ENCODE data around the gene MUS81.
"Not testable (repeated sequence)": the region's sequence is repeated elsewhere in the genome, so short reads cannot be mapped to it uniquely, and the experiment has no call there.

The MUS81 gene

GRCh38 chr11:65873318-65874156, 13.3 kb downstream of the MUS81 start:
- DNase-seq, result peak; percentile 94

DNA sequence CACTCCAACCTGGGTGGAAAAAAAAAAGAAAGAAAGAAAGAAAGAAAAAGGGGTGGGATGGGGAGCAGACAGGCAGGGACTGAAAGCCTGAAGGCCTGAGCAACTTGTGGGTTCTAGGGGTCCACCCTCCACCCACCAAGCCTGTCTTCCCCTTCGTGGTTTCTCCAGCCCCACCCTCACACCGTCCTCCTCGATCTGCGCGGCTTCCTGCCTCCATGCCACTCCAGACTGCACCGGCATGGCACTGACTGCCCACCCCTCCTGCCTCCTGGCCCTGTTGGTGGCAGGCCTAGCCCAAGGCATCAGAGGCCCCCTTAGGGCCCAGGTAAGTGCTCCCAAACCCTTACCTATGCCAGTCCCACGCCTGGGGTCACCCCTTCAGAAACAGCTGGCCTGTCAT, 19.4 kb downstream of the MUS81 start, which contains the start of gene CTSW:
CTSW (plus strand) TSS at position 221 of the 400 bp plus-strand sequence; CDS start at position 239, 18 bp downstream.
- DNase-seq, result peak; percentile 64

GRCh38 chr11:65880027-65880426, 19.8 kb downstream of the MUS81 start:
- DNase-seq, result no peak

DNA sequence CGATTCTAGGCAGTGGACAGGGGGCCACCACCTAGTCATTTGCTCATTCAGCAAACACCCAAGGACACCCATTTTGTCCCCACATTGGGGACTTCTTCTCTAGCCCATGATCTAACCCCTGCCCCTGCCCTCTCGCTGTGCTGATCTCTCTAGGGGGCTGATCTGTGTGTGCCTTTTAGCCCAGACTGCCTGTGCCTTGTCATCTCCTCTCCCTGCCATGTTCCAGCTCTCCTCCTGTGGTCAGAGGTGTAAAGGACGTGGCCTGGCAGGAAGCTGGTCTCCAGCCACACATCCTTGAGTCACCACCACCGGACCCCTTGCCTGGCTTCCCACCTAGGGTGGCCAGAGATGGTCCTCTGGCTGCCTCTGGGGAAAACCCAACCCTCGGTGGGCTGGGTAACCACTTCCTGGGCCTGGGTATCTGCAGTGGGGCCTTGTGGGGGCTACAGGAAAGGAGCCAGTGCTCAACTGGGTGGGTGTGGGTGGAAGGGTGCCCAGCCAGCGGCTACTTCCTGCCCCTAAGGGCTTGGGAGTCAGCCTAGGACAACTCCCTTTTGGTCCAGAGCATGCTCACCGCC, 20.7 kb downstream of the MUS81 start:
- no peak for DNase-seq

DNA sequence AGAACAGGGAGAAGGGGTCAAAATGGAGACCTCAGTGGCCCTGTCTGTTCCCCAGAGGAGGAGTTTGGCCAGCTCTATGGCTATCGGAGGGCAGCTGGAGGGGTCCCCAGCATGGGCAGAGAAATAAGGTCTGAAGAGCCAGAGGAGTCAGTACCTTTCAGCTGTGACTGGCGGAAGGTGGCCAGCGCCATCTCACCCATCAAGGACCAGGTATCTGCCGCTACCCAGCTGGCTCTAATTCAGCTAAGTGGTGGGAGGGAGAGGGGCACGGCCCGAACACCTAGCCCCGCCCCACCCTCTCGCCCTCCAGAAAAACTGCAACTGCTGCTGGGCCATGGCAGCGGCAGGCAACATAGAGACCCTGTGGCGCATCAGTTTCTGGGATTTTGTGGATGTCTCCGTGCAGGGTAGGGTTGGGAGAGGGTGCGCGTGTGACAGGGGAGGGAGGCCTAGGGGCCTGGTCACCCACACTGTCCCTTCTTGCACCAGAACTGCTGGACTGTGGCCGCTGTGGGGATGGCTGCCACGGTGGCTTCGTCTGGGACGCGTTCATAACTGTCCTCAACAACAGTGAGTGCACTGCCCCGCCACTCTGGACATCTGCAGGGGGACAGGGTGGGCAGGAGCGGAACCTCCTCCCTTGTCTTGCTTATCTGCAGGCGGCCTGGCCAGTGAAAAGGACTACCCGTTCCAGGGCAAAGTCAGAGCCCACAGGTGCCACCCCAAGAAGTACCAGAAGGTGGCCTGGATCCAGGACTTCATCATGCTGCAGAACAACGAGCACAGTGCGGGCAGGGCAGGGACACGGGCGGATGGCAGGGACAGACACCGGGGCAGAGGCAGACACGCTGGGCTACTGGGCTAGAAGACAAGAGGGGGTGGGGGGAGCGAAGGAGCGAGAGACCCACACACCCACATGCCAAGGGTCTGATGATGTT, 22.2 kb downstream of the MUS81 start:
- DNase-seq, result no peak

GRCh38 chr11:65883058-65883761, 23.0 kb downstream of the MUS81 start:
- DNase-seq, result no peak

DNA sequence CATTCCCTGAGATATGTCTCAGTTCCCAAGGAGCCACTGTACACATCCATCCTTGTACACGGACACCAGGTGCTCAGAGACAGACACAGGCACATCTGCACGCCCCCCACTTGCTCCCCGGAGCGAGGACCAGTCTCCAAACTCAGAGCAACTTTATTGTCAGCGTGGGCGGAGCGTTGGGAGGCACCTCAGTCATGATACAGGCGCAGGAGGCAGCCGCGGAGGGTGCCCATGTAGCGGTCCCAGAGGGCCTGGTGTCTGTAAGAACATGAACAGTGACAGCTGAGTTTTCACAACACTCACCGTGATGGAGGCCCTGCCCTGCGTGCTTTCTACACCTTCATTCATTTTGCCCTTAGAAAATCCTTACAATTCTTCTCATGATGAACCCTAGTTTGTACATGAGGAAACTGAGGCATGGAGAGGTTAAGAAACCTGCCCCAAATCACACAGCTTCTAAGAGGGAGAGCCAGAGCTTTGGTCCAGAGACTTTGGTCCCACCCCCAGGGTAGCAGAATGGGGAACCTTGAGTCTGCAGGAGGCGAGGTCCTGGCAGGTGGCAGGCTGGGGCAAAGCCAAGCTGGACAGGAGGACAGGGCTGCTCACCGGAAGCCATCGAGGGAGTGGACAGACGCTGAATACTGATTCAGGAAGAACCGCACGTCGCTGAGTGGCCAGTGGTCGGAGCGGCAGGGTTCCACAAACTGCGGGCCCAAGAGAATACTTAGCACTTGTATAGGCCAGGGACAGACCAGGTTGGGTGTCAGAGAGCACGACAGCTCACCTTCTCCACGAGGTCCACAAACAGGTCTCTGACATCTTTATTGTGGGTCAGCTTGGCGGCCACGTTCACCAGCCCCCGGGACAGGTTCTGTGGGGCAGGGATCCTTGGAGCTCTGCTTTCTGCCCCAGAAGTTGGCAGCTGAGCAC, 23.8 kb downstream of the MUS81 start:
- DNase-seq, result no peak

DNA sequence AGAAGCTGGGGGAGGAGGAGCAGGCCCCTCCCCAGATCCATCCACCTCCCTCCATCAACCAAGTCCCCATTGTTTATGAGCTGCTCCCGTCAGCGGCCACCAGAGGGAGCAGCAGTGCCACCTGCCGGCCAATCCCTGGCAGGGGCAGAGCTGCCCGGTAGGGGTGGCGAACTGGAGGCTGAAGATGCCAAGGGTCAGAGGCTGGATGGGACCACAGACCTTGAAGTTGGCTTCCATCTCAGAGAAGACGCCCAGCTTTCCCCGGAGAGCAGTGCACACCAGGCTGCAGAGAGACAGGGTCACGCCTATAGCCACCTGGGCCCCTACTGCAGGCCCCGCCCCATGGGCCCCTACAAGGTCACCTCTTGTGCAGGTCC, 24.5 kb downstream of the MUS81 start:
- peak; percentile 85 for DNase-seq

GRCh38 chr11:65885231-65885630, 25.0 kb downstream of the MUS81 start:
- DNase-seq, result no peak

DNA sequence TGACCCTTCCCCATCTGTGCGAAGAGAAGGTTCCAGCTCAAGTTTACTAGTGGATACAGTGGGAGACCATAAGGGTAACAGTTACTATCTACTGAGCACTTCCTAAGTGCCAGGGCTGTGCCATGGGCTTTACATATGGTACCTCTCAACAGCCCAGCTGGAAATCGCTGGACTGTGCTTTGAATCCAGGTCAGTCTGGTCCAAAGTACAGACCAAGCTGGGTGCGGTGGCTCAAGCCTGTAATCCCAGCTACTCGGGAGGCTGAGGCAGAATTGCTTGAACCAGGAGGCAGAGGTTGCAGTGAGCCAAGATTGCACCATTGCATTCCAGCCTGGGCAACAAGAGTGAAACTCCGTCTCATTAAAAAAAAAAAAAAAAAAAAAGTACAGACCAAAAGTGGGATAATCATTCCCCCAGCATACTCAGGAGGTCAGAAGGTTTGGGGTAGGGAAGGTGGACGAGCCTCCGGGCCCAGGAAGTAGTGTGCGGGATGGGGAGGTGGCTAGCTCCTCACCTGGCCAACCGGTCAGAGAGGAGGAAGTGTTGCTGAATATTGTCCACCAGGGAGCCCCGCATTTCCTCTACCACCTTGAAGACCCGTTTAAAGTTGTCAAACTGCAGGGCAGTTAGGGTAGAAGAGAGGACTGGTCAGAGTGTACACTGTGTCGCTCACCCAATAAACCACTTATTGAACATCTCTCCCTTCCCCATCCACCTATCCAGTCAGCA, 25.7 kb downstream of the MUS81 start:
- no peak for DNase-seq

GRCh38 chr11:65886826-65887722, 26.8 kb downstream of the MUS81 start:
- no peak for DNase-seq

GRCh38 chr11:65887723-65888162, 27.5 kb downstream of the MUS81 start:
- DNase-seq, result peak; percentile 43

GRCh38 chr11:65888163-65888814, 28.1 kb downstream of the MUS81 start, which contains the start of gene FIBP:
FIBP (minus strand) TSS chr11:65888471; CDS start chr11:65888418, 53 bp downstream.
- peak; percentile 96 for DNase-seq

- peak; percentile 99 for DNase-seq
Observed at GRCh38 chr11:65890324-65891218, 30.3 kb downstream of the MUS81 start, which contains the start of gene CCDC85B. CCDC85B (plus strand) TSS chr11:65890673; CDS start chr11:65890784, 111 bp downstream.

DNA sequence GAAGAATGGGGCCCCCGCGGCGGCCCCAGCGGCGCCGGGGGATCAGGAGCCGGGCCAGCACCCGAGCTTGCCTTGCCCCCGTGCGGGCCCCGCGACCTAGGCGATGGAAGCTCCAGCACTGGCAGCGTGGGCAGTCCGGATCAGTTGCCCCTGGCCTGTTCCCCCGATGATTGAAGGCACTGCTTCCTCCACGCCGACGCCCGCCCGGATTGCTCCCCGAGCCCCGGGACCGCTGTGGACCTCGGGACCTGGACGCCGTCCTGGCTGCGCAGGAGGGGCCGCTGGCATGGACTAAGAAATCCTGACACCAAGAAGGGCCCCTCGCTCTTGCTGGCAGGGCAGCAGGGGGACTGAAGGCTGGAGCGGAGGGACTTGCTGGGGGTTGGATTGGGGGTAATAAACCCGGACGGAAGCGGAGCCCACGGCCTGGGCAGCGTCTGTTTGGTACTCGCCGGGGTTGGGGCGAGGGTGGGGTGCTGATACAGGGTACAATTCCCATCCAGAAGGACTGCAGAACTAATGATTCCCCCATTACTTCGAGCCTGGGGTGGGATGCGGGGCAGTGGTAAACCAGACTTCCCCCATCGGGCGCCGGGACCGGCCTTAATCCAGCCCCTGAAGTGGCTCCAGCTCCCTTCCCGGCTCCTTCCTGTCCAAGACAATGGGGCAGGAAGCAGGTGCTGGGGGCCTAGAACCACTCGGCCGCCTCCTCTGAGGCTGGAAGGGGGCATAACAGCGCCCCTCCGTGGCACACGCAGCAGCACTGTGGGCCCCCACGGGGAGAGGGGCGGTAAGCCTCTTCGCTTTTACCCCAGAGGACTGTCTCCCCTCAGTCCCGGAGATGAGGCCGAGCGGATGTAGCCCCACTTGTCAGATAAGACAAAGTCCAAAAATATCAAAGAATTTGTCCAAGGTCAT, 31.2 kb downstream of the MUS81 start:
- DNase-seq, result no peak

DNA sequence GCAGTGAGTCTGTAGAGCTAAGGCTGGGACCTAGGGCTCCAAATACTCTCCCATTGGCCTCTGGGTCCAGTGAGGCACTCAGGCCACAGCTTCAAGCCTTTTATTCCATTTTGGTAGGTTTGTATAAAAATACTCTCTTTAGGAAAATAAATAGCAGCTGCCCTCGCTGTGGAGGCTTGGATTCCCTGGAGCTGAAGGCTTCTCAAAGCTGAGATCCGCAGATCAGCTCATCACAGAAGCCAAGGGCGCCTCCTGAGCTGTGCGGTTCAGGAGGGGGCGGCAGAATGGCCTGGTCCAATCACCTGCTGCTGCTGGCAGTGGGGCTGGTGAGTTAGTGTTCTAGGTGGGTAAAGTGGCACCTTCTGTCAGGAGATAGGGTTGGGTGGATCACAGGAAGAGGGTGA, 31.9 kb downstream of the MUS81 start:
- DNase-seq, result not testable (repeated sequence)

Data from CD4-positive, alpha-beta T cell treated with Interleukin-6 for 4 hours (primary cell).